Nucleus accumbens (tissue), 56 donors: ENCODE measurements around the gene SELPLG.
A peak's percentile ranks its signal among the peaks of the same experiment; 100 is the strongest.
"Not testable (repeated sequence)": the region's sequence is repeated elsewhere in the genome, so short reads cannot be mapped to it uniquely, and the experiment has no call there.

Experiments used
- DNase-seq, 56 donors: peaks; one replicate each; lab custom pipeline; 2025; lab: John Stamatoyannopoulos, UW

SELPLG gene

GRCh38 chr12:108594960-108595710 is 38.6 kb downstream of the SELPLG start:
- DNase-seq = no peak

DNA sequence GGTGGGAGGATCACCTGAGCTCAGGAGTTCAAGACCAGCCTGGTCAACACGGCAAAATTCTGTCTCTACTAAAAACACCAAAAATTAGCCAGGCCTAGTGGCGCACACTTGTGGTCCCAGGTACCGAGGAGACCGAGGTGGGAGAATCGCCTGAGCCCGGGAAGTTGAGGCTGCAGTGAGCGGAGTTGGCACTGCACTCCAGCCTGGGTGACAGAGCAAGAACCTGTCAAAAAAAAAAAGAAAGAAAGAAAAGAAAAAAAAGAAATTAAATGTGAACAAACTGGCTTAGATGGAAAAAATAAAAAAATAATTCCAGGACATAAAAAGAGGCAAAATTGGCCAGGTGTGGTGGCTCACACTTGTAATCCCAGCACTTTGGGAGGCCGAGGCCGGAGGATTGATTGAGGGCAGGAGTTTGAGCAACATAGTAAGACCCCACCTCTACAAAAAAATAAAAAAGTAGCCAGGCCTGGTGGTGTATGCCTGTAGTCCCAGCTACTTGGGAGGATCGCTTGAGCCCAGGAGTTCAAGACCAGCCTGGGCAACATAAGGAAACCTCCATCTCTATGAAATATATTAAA is 39.3 kb downstream of the SELPLG start:
- no peak for DNase-seq

GRCh38 chr12:108592033-108592909 is 41.4 kb downstream of the SELPLG start:
- DNase-seq = no peak

DNA sequence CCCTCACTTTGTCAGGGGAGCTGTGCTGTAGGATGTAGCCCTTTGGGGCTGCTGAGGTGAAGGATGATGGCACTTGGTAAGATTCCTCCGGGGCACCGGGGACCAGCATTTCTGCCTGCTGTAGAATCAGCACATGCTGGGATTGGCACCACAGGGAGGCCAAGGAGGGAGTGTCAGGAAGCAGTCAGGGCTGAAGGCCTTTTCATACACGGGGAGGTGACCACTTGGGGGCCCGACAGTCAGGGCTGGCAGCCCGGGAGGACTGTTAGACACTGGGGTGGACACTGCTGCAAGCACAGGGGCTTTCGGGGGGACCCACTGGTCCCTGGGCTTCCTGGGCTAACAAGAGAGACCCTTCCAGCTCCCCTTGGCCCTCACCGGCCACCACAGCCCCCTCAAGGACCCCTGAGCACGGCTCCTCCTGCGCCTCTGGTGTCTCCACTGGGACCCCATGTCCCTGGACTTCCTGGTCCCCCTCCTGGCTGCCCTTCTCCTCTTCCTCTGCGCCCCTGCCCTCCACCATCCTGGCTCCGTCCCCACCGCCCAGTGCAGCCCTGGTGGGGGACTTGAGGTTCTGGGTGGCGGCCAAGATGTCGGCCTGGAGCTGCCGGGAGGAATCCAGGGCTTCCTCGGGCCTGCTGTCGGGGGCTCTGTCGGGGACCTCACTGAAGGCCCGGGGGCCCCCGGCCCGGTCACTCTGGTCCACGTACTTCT is 42.3 kb downstream of the SELPLG start:
- no peak for DNase-seq

GRCh38 chr12:108590463-108590862 is 43.2 kb downstream of the SELPLG start:
- not testable (repeated sequence) for DNase-seq

- no peak for DNase-seq
Measured at GRCh38 chr12:108589840-108590229, 43.9 kb downstream of the SELPLG start.

DNA sequence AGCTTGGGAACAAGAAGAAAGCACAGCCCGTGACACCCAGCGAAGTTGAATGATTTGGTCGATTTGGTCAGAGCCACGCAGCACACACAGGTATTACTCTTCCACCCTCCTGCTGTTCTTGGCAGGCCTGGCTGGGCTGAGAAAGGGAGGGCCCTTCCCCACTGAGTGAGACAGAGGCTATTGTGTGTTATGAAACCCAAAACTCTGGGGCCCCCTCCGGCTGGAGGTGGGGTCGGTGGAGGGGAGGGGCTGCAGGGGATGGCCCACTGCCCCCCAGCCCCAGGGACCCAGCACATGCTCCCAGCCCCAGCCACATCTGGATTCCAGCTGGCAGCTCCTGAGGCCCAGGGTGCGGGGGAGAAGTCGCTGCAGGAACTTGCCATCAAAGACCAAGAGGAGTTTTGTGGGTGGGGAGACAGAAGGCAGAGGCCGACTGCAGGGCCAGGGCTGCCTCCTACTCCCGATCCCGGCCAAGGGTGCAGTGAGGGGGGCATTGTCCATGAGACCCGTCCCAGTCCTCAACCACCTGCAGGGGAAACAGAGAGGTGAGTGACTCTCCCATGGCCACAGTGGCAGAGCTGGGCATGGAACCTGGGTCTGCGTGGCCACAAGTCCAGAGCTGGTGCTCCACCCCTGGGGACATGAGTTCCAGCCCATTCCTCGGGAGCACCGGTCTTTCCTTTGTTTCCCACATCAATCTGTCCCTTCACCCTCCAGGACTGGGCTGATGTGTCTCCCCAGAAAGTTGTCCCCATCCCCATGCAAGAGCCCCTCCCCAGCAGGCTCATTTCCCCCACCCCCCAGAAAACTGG is 44.5 kb downstream of the SELPLG start:
- DNase-seq = no peak

DNA sequence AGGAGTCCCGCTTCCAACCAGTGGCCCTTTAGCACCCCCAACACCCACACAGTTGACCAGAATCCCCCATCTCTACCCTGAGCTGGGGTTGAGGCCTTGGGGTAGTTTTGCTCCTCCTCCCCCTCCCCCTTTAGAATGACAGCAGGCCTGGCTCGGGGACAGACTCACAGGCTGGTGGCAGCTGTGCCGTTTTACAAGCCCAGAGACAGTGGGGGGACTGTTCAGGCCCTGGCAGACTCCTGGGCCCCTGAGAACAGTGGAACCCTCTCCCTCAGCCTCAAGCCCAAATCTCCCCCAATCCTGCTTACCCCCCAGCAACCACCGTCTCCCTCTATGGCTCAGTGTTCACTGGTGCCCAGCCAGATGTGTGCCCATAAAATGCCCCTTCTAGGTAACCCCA is 45.9 kb downstream of the SELPLG start:
- DNase-seq = peak in 49 of 56 donors; percentile 8 to 80 (median 51)

- no peak for DNase-seq
Measured at GRCh38 chr12:108586306-108586705, 47.4 kb downstream of the SELPLG start.

DNA sequence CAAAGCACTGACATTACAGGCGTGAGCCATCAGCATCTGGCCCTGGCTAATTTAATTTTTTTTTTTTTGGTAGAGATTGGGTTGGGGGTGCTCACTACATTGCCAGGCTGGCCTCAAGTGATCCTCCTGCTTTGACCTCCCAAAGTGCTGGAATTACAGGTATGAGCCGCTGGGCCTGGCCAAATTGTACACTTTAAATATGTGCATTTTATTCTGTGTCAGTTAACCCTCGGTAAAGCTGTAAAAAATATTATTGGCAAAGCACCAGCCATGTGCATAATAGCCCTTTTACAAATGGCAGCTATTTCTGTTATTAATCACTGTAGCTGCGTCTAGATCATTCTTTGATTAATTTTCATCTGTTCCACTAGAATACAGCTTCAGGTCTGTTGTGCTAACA is 47.8 kb downstream of the SELPLG start:
- DNase-seq = no peak

DNA sequence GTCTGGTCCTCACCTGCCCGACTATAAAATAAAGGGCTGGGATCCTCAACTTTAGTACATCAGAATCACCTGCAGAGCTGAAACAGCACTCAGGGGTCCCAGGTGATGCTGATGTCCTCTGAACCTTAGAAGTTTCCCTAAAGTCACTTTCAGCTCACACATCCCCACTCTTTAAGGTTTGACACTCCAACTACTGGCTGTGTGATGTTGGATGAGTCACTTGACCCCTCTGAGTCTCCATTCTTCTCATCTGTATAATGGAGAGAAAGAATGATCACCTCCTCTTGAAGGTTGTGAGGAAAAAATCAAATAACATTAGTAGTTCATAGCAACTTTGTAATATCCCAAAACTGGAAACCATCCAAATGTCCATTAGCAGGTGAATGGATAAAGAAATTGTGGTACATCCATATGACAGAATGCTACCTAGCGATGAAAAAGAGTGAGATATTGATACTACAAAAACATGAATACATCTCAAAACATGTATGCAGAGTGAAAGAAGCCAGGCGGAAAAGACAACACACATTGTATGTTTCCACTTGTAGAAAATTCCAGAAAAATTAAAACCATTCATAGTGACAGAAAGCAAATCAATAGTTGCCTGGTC is 49.1 kb downstream of the SELPLG start:
- no peak for DNase-seq

- no peak for DNase-seq
Measured at GRCh38 chr12:108583991-108584390, 49.7 kb downstream of the SELPLG start.

GRCh38 chr12:108582978-108583770 is 50.5 kb downstream of the SELPLG start:
- no peak for DNase-seq

DNA sequence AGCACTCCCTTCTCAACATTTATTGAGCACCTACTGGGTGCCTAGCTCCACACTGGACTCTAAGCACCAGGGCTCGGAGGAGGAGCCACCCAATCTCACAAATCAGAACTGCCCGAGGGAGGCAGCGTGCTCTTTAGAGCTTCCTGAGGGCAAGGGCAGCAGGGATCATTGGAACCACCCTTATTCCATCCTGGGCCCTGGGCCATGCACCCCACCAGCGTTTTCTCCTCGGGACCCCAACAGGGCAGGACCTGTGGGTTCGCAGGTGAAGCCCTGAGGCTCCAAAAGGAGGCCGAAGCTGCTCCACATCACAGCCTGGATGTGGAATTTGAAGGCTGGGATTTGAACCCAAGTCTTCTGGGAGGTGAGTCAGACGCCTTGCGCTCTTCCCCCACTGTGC is 51.2 kb downstream of the SELPLG start:
- no peak for DNase-seq

GRCh38 chr12:108581311-108582227 is 52.1 kb downstream of the SELPLG start:
- DNase-seq = no peak

DNA sequence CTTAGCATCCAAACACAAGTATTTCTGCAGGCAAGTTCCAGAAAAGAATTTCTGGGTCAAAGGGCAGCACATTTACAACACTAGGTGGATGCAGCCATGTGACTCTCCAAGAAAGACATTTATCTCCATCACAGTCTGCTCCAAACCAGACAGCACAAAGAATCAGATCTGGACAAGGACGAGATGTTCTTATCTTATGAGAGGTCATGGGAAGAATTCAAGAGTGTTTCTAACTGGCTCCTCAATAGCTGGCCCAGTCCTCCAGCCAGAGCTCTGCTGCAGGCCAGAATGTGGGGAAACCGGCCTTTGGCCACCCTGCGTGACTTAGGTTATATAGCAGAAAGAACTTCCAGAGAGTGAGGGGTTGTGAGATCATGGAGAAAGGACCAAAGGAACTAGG is 53.2 kb downstream of the SELPLG start:
- no peak for DNase-seq

DNA sequence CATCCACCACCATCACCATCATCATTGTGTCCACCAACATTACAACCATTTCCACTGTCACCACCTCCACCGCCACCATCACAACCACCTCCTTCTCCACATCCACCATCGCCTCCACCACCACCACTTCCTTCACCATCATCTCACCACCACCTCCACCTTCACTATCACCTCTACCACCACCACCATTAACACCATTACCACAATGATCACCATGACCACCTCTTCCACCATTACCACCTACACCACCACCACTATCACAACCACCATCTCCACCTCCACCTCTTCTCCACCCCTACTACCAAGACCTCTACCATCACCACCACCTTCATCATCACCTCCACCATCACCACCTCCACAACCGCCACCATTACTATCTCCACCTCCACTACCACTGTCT is 54.9 kb downstream of the SELPLG start:
- no peak for DNase-seq

DNA sequence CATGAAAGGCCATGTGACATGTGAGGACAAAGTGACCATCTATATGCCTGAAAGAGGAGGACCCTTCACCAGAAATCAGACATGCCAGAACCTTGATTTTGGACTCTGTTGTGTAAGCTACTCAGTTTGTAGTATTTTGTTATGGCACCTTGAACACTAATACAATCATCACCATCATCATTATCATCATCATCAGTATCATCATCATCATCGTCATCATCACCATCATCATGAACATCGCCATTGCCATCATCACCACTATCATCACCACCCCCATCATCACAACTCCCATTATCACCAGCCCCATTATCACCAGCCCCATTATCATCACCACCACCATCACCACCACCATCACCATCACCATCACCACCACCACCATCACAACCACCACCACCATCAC is 55.4 kb downstream of the SELPLG start:
- no peak for DNase-seq
